Esophagus muscularis mucosa (tissue), 4 donors: ENCODE measurements around the gene PARL. TPM values are rescaled to one million over a fixed set of nuclear protein-coding genes. Genes with fewer than 3 reads are reported as not detected.

ENCODE experiments used
- DNase-seq: peaks from one replicate; pipeline ENCODE4 v3.0.0-alpha.2; 2017; ENCODE audit errors: extremely low spot score
- H3K27ac ChIP-seq, 4 donors: fragments of 200-600 bp; sonication (generic); replicated peaks in 1 of 4; 1 replicate in 3 of 4; 2 replicates in 1 of 4; pipeline ENCODE4 v1.5.1; 2016 to 2019; ENCODE audit warnings: mild to moderate bottlenecking in 1 of 4
- H3K27me3 ChIP-seq, 4 donors: fragments of 200-600 bp; sonication (generic); one replicate each; pipeline versions ENCODE4 v1.5.1 to v1.6.0; 2016 to 2019
- H3K36me3 ChIP-seq, 4 donors: fragments of 200-600 bp; sonication (generic); one replicate each; pipeline ENCODE4 v1.5.1; 2016 to 2019
- H3K4me1 ChIP-seq, 4 donors: fragments of 200-600 bp; sonication (generic); one replicate each; pipeline ENCODE4 v1.5.1; 2016 to 2019
- H3K4me3 ChIP-seq, 4 donors: fragments of 200-600 bp; sonication (generic); 1 replicate in 2 of 4; 2 replicates in 2 of 4; pipeline ENCODE4 v1.5.1; 2016 to 2019; ENCODE audit warnings: mild to moderate bottlenecking in 4 of 4, moderate library complexity in 1 of 4
- H3K9me3 ChIP-seq, 4 donors: fragments of 200-600 bp; sonication (generic); 1 replicate in 3 of 4; 2 replicates in 1 of 4; pipeline ENCODE4 v1.5.1; 2016 to 2019
- CTCF ChIP-seq, 3 experiments: fragments of 200-600 bp in 2 of 3; fragments of 450-650 bp in 1 of 3; sonication (generic) in 2 of 3; IDR thresholded peaks; one replicate each; pipeline ENCODE4 v1.5.1; 2017 to 2019; ENCODE audit warnings: antibody characterized with exemption in 3 of 3, mild to moderate bottlenecking in 2 of 3, moderate library complexity in 1 of 3
- EP300 ChIP-seq: sonication (generic); formaldehyde crosslinking; IDR thresholded peaks from one replicate; pipeline ENCODE4 v1.6.1; 2017; ENCODE audit warnings: antibody characterized with exemption
- POLR2A ChIP-seq: fragments of 450-650 bp; IDR thresholded peaks from one replicate; pipeline ENCODE4 v1.6.1; 2017; ENCODE audit warnings: antibody characterized with exemption, moderate library complexity, mild to moderate bottlenecking, low read depth
- POLR2AphosphoS5 ChIP-seq, 2 donors: sonication (generic); formaldehyde crosslinking; IDR thresholded peaks; one replicate each; pipeline ENCODE4 v1.6.1; 2017; ENCODE audit warnings: antibody characterized with exemption in 2 of 2
- WGBS: methylation state at CpG from one replicate; pipeline ENCODE4 v1.1.5; 2018; 5-methylcytosine and 5-hydroxymethylcytosine counted together
- intact Hi-C: fragments of 100-400 bp; cut with DNase I; formaldehyde crosslinking; loops from one replicate; pipeline ENCODE4 v1.15.1; 2023
- total RNA-seq, 4 donors: library from RNA; depleted of rRNA; stranded (reverse); fragments of >200 nt; gene quantifications; one replicate each; pipeline versions ENCODE4 v1.1.0 to v1.2.1, GENCODE V29; 2016

PARL gene
- total RNA-seq, 4 donors from 2014 or later: 40.2 to 57.1 (median 51.2) TPM

- intact Hi-C loops: no loop called here
- WGBS: 51% methylated on average over 6 of the region's 6 CpGs
- H3K4me1 ChIP-seq: no peaks in the 10 kb centered on the region
- no peak for TF ChIP-seq POLR2AphosphoS5 (IDR thresholded peaks at IDR 0.05)
- no peak for TF ChIP-seq EP300
- no peak for TF ChIP-seq POLR2A
- no peak for TF ChIP-seq CTCF (IDR thresholded peaks at IDR 0.05)
- no peak overlapping the region for H3K4me3 ChIP-seq
- no peaks in the 10 kb centered on the region for H3K36me3 ChIP-seq
- no peak overlapping the region for H3K27ac ChIP-seq
- no peaks in the 10 kb centered on the region for H3K9me3 ChIP-seq
- no peak for DNase-seq
- H3K27me3 ChIP-seq: peaks cover 0 to 12% (median 0%) of the 10 kb centered on the region in 4 donors
Observed at GRCh38 chr3:183907176-183907575, 22.5 kb upstream of the PARL start.

GRCh38 chr3:183906234-183906921, 21.7 kb upstream of the PARL start:
- no peak for DNase-seq
- WGBS: 79% methylated on average over 8 of the region's 13 CpGs
- Histone ChIP-seq H3K27me3 (peaks cover 0 to 12% (median 0%) of the 10 kb centered on the region in 4 donors), H3K9me3 (no peaks in the 10 kb centered on the region), H3K4me1 (no peaks in the 10 kb centered on the region), H3K4me3 (no peak overlapping the region), H3K36me3 (no peaks in the 10 kb centered on the region), H3K27ac (no peak overlapping the region)
- intact Hi-C loops: no loop called here
- TF ChIP-seq POLR2AphosphoS5 (IDR thresholded peaks at IDR 0.05) (no peak), CTCF (IDR thresholded peaks at IDR 0.05) (no peak), EP300 (no peak), POLR2A (no peak)

- Histone ChIP-seq H3K9me3 (no peaks in the 10 kb centered on the region), H3K4me1 (no peaks in the 10 kb centered on the region), H3K27me3 (peaks cover 0 to 11% (median 0%) of the 10 kb centered on the region in 4 donors), H3K36me3 (no peaks in the 10 kb centered on the region), H3K4me3 (no peak overlapping the region), H3K27ac (no peak overlapping the region)
- intact Hi-C loops: no loop called here
- DNase-seq: no peak
- 77% methylated on average over 6 of the region's 14 CpGs for WGBS
- TF ChIP-seq POLR2A: no peak
- TF ChIP-seq POLR2AphosphoS5 (IDR thresholded peaks at IDR 0.05): no peak
- TF ChIP-seq CTCF (IDR thresholded peaks at IDR 0.05): no peak
- no peak for TF ChIP-seq EP300
Observed at GRCh38 chr3:183904833-183905780, 20.4 kb upstream of the PARL start.

- no peaks in the 10 kb centered on the region for H3K36me3 ChIP-seq
- intact Hi-C loops: loop anchor here (5.0 to 10.0 kb wide), 2 partner anchors 239 to 357 kb away; partner anchors contain the start of gene EIF2B5
- no peaks in the 10 kb centered on the region for H3K9me3 ChIP-seq
- H3K4me3 ChIP-seq: no peak overlapping the region
- H3K27ac ChIP-seq: no peak overlapping the region
- no peak for DNase-seq
- H3K27me3 ChIP-seq: peaks cover 0 to 46% (median 0%) of the 10 kb centered on the region in 4 donors
- peaks cover 0 to 4% (median 4%) of the 10 kb centered on the region in 4 donors for H3K4me1 ChIP-seq
- TF ChIP-seq POLR2A: no peak
- no peak for TF ChIP-seq EP300
- no peak for TF ChIP-seq CTCF (IDR thresholded peaks at IDR 0.05)
- TF ChIP-seq POLR2AphosphoS5 (IDR thresholded peaks at IDR 0.05): no peak
- 73% methylated on average over 10 of the region's 11 CpGs for WGBS
Observed at GRCh38 chr3:183898028-183898431, 13.3 kb upstream of the PARL start.
